ENCODE measurements around the gene FBXL15. TPM values are rescaled to one million over a fixed set of nuclear protein-coding genes. Genes with fewer than 3 reads are reported as not detected.

The FBXL15 gene
- total and polyA plus RNA-seq, 2 of the 4 experiments (the other 2 are of a cell fraction), result 3.0 to 8.4 TPM

GRCh38 chr10:102384606-102385429 is 35.8 kb upstream of the FBXL15 start:
- Histone ChIP-seq H2AFZ (replicated peaks; ENCODE audit: low read length, poor library complexity) (no peak overlapping the region), H4K91ac (ENCODE audit: insufficient read depth, low read depth, low read length) (no peak overlapping the region), H3K4me3 (ENCODE audit: insufficient read depth, low read depth, low read length) (no peak overlapping the region), H3K14ac (replicated peaks; ENCODE audit: low read depth, low read length) (no peak overlapping the region), H3K27me3 (ENCODE audit: control insufficient read depth, insufficient read depth, low read length) (no peaks in the 10 kb centered on the region), H2BK15ac (ENCODE audit: low read depth, low read length) (no peak overlapping the region), H4K5ac (ENCODE audit: low read depth, low read length) (peak overlapping the region; percentile 13; the same call in 1 of the 2 replicates), H4K20me1 (ENCODE audit: insufficient read depth, low read length) (no peaks in the 10 kb centered on the region; the same call in 1 of the 2 replicates), H3K9ac (ENCODE audit: low read depth, low read length) (no peak overlapping the region), H2AK9ac (replicated peaks; ENCODE audit: low read depth, low read length, poor library complexity) (no peak overlapping the region), H3K18ac (ENCODE audit: low read depth, low read length) (no peak overlapping the region), H3K23ac (ENCODE audit: low read depth, low read length) (no peak overlapping the region), H3K4me2 (ENCODE audit: low read depth, low read length) (no peak overlapping the region), H3K27ac (ENCODE audit: insufficient read depth, low read length) (no peak overlapping the region), H3K9me1 (ENCODE audit: insufficient read depth, low read length) (no peaks in the 10 kb centered on the region), H4K8ac (ENCODE audit: low read depth in 2 of 2, low read length in 2 of 2) (no peak overlapping the region), H2BK20ac (ENCODE audit: low read depth, low read length) (no peak overlapping the region), H3K4ac (ENCODE audit: low read depth, low read length) (no peak overlapping the region), H3K4me1 (ENCODE audit: control insufficient read depth, insufficient read depth, low read length) (peaks cover 3% of the 10 kb centered on the region; the same call in 1 of the 2 replicates), H2AK5ac (ENCODE audit: low read depth, low read length) (no peak overlapping the region), H3K79me1 (ENCODE audit: low read depth in 1 of 2, low read length in 2 of 2) (no peaks in the 10 kb centered on the region), H3K36me3 (ENCODE audit: control insufficient read depth, insufficient read depth, low read length) (peaks cover 33% of the 10 kb centered on the region), H3K56ac (ENCODE audit: extremely low read depth, insufficient read depth, low read length) (no peak overlapping the region), H2BK5ac (ENCODE audit: low read depth, low read length, poor library complexity, severe bottlenecking) (no peak overlapping the region), H3K9me3 (ENCODE audit: control insufficient read depth, insufficient read depth, low read length) (no peaks in the 10 kb centered on the region), H2BK120ac (ENCODE audit: low read depth, low read length) (no peak overlapping the region)
- in situ Hi-C loops (cut with MboI; ENCODE audit: low sequenced_read_pairs), result no loop called here
- dilution Hi-C loops (cut with HindIII; ENCODE audit: low sequenced_read_pairs, unreplicated experiment), result no loop called here
- TF ChIP-seq SMC3 (IDR thresholded peaks at IDR 0.05; ENCODE audit: low read depth, low read length), result no peak
- peak; percentile 70 for TF ChIP-seq CEBPB (IDR thresholded peaks at IDR 0.05; ENCODE audit: low read depth, low read length)
- WGBS, 2 experiments (ENCODE audit: extremely low coverage in 2 of 2, insufficient read length in 1 of 2), result 80% methylated on average over 1 of the region's 4 CpGs; no CpG with 5 or more reads in 1 of the 2 experiments
- ChIA-PET CTCF (interaction anchor here (0.7 to 1.7 kb wide), 5 partner anchors 9 to 101 kb away, joined by 3 to 8 read pairs (median 4); no protein-coding TSS in a partner anchor), POLR2A (ENCODE audit: unreplicated experiment) (no interaction called here)
- DNase-seq (peak; percentile 40), ATAC-seq (ENCODE audit: low read depth) (peak; percentile 82)
- intact Hi-C loops (cut with micrococcal nuclease), result no loop called here
- no TSS peak for BruUV-seq (replicated peaks)
